Embryonic facial prominence (tissue), 1 donor: ENCODE data around the gene ATRIP.
"Not testable (repeated sequence)": the region's sequence is repeated elsewhere in the genome, so short reads cannot be mapped to it uniquely, and the experiment has no call there.

Experiments
- DNase-seq: peaks from one replicate; pipeline ENCODE4 v3.0.0-alpha.2; 2016; ENCODE audit errors: extremely low spot score

Gene ATRIP

DNA sequence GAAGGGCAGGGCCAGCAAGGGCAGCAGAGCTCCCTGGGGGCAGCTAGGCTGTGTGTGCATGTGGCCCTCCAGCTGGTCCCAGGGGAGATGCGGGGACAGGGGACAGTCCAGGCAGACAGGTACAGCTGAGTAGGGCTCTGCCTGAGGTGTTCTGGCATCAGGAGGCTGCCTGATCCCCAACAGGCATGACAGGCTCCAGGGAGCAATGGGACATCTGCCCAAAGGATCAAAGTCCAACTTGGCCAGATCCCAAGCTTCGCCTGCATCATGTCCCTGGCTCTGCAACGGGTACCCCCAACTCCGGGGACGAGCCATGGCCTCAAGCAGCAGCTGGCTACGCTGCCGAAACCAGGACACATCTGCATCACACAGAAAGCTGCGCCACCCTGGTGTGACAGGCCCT, 21.8 kb downstream of the ATRIP start:
- no peak for DNase-seq

DNA sequence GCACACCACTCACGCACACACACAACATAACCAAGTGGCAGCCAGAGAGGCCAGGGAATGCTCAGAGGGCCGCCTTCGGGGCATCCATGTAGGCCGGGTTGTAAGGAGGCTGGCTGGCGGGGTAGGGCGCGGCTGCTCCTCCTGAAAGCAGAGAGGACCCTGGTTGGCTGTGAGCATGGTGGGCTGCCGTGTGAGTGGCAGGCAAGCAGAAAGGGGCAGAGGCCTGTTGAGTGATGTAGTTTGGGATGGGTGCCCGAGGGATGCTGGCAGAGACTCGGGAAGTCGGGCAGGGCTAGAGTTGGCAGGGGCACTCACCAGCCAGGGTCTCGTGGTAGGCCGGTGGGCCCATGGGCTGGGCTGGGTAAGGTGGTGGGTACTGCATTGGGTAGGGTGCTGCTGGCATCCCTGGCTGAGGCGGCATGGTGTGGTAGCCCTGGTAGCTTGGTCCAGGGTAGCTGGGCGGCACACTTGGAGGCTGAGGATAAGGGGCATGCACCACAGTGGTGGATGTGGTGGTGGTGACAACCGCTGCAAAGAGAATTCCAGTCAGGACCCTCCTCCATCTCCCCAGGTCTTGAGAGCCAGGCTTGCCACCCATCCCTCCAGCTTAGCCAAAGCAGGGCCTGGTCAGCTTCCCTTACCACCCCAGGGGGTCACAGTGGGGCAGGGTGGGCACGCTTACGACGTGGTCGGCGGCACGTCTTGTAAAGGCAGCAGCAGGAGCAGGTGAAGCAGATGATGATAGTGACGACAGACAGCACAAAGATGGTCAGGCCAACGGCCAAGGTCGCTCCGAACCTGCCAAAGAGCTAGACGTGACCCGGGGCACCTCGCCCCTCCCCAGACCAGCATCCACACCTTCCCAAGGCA, 22.7 kb downstream of the ATRIP start:
- DNase-seq, result no peak

DNA sequence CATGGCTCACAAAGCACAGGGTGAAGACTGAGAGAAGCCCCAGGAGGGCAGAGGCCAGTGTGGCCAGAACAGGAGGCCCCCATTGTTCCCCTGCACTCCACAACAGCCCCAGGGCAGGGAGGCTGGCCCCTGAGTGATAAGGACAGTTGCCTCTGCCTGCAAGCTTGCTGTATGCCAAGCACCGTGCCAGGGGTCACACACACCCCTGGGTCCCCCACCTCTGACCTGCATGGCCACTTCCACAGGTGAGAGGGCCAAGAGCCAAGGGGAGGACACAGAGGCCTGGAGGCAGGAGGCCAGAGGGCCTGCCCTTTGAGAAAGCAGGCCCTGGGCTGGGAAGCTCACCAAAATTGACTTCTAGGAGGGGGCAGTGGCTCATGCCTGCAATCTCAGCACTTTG, 23.7 kb downstream of the ATRIP start:
- DNase-seq, result no peak

DNA sequence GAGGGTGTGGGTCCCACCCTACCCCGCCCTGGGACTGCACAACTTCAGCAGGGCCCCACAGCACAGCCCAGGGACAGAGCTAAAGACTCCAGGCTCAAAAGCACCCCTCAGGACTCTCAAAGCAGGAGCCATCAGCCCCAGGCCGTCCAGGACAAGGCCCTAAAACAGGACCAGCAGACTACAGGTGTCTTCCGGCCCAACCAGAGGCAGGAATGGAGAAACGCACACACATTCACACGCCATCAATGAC, 26.1 kb downstream of the ATRIP start:
- no peak for DNase-seq

DNA sequence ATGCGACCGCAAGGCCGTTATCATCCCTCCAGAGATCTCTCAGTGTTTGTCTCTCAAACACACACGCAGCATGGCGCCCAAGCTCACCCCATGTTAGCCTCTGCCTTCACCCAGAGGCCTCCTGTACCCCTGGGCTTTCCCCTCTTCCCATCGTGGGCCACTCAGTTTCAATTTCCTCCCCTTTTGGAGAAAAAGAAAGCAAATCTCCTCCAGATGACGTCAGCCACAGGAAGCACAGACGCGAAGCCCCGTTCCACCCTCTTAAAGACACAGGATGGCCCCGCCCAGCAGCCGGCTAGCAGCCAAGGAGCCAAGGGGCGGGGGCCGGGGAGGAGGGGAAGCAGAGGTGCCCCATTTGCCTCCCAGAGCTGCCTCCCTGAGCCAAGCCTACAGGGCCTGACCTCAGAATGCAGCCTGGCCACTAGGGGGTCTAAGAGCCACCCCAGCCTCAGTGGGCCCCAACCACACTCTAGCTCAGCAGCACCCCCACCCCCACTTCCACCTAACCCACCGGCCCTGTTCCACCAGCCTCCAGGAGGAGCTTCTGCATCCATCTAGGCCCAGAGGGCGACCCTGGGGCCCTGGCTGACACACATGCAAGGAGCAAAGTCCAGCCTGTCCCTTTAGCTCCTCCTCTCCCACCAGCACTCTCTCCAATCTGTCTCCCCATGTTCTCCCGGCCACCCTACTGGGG, 26.5 kb downstream of the ATRIP start:
- peak; percentile 89 for DNase-seq

DNA sequence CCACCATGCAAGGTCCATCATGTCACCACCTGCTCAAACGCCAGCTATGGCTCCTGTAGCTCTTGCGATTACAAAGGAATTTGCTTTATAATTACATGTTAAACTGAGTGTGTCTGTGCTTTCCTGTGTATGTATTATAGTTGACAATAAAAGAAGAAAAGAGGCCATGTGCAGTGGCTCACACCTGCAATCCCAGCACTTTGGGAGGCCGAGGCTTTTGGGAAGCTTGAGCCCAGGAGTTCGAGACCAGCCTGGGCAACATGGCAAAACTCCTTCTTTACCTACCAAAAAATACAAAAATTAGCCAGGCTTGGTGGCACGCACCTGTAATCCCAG, 27.0 kb downstream of the ATRIP start:
- DNase-seq, result no peak

DNA sequence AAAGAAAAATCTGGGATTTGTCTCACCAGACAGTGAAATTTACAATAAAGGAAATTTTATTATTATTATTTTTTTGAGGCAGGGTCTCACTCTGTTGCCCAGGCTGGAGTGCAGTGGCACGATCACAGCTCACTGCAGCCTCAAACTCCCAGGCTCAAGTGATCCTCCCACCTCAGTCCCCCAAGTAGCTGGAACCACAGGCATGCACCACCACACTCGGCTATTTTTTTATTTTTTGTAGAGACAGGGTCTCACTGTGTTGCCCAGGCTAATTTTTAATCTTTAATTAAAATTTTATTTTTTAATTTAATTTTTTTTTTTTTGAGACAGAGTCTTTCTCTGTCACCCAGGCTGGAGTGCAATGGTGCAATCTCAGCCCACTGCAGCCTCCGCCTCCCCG, 27.5 kb downstream of the ATRIP start:
- DNase-seq, result not testable (repeated sequence)

- DNase-seq, result no peak
Measured at GRCh38 chr3:48474619-48475018, 28.1 kb downstream of the ATRIP start.

GRCh38 chr3:48475188-48475587, 28.7 kb downstream of the ATRIP start:
- no peak for DNase-seq

DNA sequence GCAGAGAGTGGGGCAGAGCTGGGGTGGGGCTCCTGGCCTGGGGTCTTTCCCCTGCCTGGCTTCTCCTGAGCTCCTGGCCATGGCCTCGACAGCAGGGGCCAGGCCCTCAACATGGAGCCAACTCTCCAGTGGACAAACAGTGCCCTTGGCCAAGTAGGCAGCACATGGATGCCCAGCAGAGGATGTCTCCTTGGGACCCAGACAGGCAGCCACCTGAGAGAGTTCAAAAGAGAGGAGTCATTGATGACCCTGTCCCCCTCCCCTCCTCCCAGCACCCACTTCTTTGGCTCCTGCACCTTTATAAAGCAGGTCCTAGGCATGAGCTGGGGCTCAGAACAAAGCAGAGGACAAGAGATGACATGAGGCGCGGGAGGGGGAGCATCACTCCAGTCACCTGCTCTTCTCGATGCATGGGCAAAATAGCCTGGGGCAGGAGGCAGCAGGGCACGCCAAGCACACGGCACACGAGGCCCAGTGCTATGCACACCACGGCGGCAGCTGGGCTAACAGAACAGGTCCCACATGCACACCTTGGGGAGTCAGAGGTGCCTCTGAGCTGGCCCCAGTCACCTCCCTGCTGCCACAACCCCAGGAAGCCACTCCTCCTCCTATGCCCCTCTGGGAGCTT, 30.0 kb downstream of the ATRIP start:
- no peak for DNase-seq

DNA sequence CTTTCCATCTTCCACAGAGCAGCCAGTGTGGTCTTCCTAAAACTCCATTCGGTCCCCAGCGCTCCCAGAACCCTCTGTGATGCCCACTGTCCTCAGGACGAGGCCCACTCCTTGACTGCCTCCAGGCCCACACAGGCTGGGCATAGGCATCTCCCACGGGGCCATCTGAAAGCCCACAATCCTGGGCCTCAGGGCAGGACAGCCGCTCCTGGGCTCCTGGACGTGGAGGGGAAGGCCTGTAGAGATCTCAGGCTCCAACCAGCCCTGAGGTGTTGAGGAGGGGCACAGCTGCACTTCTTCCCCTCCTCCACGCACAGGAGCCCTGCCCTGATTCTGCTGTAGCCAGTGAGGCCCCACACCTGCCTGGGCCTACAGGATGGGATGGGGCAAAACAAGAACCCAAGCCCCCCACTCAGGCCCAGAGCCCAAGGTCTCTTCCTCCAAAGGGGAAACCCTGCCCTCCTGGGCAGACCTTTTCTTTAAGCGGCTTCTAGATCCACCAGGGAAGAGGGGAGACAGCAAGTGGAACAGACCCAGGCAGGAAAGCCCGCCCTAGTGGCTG, 31.5 kb downstream of the ATRIP start:
- no peak for DNase-seq

DNA sequence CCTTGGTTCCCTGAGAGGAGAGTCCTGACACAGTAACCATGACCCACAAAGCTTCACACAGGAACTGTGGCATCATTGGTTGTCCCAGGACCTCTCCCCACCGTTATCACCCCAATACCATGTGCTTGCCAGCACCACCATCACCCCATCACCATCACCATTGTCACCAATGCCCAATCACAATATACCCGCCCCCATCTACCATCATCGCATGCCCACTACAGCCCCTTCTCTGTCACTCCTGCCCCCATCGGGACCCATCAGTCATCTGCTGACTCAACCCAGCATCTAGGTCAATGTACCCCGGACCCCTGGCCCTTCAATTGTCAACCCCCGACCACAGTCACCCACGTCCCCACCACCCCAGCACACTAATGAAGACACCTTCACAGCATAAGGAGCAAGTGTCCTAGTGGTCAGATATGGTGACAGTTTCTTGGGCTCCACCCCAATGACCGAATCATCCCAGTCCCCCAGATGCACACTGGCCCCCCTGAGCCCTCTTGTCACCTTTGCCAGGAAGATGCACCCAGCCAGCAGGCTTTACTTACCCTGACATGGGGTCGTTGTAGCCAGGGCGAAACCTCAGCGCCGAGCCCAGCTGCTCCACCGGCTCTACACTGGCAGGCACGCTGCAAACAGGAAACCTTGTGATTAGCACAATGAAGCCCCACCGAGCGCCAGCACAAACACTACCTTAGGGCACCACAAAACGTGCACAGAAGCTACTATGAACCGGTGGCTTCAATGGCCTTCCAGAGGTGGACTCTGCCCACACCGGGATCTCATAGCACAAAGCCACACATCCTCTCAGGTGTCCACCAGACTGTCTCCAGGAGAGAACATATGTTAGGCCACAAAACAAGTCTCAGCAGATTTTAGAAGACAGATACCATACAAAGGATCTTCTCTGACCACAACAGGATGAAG, 32.4 kb downstream of the ATRIP start:
- no peak for DNase-seq

DNA sequence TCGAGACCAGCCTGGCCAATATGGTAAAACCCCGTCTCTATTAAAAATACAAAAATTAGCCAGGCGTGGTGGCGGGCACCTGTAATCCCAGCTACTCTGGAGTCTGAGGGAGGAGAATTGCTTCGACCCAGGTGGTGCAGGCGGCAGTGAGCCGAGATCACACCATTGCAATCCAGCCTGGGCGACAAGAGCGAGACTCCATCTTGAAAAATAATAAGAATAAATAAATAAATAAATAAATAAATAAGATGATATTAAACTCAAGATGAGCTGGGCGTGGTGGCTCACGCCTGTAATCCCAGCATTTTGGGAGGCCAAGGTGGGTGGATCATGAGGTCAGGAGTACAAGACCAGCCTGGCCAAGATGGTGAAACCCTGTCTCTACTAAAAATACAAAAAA, 34.4 kb downstream of the ATRIP start:
- DNase-seq, result not testable (repeated sequence)

DNA sequence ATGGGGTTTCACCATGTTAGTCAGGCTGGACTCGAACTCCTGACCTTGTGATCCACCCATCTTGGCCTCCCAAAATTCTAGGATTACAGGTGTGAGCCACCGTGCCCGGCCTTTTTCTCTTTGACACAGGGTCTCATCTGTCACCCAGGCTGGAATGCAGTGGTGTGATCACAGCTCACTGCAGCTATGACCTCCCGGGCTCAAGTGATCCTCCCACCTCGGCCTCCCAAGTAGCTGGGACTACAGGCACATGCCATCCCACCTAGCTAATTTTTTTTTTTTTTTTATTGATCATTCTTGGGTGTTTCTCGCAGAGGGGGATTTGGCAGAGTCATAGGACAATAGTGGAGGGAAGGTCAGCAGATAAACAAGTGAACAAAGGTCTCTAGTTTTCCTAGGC, 36.3 kb downstream of the ATRIP start:
- not testable (repeated sequence) for DNase-seq

DNA sequence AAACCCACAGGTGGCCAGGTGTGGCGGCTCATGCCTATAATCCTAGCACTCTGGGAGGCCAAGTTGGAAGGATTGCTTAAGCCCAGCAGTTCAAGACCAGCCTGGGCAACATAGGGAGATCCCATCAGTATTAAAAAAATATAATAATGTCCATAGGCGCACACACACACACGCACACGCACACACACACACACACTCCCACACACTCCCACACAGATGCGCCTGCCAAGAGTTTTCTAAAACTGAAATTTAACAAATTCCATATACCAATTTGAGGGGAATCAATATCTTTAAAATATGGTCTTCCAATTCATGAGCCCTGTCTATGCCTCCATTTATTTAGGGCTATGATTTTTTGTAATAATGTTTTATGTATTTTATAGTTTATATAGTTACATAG, 40.4 kb downstream of the ATRIP start:
- no peak for DNase-seq

DNA sequence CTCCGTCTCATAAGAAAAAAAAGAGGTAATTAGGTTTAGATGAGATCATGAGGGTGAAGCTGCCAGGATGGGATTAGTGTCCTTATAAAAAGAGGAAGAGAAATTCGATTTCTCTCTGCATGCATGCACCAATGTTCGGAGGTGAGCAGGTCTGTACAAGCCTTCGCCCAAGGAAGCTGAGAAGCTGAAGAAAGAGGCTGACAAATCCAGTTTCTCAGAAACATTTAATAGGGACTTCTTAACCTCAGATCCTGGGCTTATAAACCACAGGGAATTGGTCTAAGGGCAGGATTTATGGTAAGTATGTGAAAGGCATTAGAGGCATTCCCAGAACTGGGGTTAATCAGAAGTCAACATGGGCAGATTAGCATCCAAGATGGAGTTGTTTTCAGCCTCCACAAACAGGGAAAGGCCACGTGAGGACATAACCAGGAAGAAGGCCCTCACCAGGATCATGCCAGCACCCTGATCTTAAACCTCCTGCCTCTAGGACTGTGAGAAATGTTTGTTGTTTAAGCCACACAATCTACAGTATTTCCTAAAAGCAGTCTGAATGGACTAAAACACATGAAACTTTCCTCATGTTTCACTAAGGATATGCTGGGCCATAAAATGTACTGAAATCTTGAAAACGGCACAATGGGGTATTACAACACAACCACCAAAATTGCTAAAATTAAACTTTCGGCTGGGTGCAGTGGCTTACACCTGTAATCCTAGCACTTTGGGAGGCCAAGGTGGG, 46.1 kb downstream of the ATRIP start:
- DNase-seq, result no peak

GRCh38 chr3:48493203-48493501, 46.6 kb downstream of the ATRIP start:
- DNase-seq, result no peak

- no peak for DNase-seq
Measured at GRCh38 chr3:48500656-48501055, 54.1 kb downstream of the ATRIP start.

GRCh38 chr3:48501196-48501595, 54.7 kb downstream of the ATRIP start:
- DNase-seq, result no peak

- no peak for DNase-seq
Measured at GRCh38 chr3:48502121-48502520, 55.6 kb downstream of the ATRIP start.

DNA sequence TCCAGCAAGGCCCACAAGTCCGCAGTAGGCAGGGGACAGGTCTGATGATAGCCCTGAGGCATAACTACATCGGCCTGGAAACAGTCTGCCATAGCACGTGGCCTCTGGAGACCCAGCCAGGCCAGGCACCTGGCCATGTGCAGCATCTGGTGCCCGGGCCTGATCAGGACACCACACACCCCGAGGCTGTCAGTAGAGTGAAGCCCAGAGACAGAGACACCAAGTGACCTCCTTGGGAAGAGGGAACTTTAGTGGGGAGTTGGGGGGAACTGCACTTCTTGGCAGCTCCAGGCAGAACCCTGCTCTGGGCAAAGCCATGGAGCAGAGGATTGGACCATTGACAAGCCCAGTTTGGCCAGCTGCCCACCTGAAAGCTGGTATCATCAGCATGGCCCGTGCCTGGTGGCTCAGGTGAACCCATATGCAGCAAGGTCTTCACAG, 56.2 kb downstream of the ATRIP start:
- no peak for DNase-seq
